Kidney glomerular epithelial cell (primary cell): ENCODE measurements around the gene PLB1.
A peak's percentile ranks its signal among the peaks of the same experiment; 100 is the strongest.

Source experiments
- DNase-seq: peaks from one replicate; lab custom pipeline; 2025; lab: John Stamatoyannopoulos, UW

PLB1 gene

DNA sequence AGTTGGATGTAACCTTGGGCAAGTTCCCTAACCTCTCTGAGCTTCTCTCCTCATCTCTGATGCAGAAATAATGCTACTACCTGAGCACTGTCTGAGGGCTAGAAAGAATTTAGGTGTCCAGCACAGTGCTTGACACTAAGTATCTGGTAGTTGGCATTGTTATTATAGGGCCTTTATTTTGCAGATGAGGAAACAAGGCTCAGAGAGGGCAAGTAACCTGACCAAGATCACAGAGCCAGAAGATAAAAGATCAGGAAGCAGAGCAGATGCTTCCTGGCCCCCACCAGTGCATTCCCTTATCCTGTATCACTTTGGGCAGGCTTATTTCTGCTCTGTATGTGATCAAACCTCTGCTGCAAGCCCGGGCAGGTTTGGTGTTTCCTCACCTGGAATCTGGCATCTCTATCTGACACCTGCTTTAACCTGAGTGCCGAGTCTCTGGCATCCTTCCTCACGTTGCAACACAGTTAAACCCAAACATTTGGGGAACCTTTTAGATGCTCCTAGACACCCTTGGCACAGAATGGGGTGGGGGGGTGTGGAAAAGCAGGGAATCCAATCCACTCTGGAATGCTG is 69.9 kb downstream of the PLB1 start:
- no peak for DNase-seq

DNA sequence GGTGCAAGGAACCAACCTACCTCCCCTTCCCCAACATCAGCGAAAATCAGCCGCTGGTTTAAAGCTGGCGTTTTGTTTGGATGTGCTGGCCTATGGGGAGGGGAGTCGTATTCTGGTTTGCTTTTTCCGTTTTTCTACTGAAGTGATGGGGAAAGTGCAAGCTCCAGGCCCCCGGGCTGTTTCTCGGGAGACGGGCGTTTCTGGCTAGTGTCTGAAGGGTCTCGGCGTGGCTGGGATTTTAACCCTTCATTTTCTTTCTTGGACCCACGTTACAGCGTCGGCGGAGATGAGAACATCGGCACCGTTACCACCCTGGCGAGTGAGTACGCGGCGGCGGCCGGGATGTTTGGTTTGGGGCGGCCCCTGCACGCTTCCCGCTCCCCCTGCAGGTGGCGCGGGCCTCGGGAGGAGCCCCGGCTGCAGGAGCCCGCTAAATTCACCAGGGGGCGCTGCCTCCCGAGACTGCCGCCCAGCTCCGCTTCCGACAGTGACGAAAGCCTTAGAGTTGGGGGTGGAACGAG is 70.7 kb downstream of the PLB1 start:
- DNase-seq, result peak; percentile 79

DNA sequence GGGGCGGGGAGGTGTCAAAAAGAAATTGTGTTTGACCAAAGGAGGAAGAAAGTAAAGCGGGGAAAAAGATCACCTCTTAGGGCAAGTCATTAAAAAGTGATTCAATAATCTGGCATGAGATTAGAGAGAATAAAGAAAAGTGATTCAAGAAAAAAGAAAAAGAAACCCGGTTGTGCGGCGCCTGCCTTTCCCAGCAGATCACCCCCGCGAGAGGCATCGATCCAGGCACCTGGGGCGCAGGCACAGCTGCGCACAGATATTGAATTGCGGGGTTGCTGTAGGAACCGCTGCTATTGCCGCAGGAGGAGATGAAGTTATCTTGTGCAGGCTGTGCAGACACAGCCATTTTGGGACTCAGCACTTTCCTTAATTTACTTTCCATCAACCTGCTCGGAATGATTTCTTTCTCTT is 71.2 kb downstream of the PLB1 start:
- no peak for DNase-seq

DNA sequence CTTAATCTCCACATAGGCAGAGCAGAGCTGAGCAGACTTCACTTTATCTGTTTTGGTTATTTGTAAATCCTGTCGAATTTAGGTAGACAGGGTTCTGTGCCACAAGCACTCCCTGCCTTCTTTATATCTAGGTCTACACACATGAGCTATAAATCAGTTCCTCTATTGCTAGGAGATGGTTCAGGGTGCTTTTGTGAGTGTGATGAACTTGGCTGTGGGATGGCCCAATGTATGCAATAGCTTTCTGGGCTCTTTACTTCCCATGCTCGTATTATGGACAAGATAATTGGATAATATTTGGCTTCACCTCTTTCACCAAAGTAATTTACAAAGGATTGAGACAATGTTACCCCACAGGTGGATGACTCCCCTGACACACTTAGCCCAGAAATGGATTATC is 72.2 kb downstream of the PLB1 start:
- no peak for DNase-seq

DNA sequence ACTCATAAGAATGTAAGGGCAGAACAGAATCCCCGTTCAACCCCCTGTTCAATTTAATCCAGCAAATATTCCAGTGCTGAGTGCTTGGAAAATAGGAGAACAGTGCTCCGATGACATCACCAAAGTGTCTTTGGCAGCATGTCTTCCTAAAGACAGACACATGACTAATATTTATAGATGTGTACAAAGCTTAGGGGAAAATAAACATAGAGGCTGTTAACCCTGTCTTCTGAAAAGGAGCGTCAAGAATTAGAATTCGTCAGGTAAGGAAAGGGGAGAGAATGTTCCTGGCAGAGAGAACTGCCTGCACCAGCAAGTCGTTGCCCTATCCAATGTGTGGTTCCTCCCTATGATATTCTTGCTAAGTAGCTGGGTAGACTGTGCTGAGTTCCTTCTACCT is 72.7 kb downstream of the PLB1 start:
- DNase-seq, result no peak

DNA sequence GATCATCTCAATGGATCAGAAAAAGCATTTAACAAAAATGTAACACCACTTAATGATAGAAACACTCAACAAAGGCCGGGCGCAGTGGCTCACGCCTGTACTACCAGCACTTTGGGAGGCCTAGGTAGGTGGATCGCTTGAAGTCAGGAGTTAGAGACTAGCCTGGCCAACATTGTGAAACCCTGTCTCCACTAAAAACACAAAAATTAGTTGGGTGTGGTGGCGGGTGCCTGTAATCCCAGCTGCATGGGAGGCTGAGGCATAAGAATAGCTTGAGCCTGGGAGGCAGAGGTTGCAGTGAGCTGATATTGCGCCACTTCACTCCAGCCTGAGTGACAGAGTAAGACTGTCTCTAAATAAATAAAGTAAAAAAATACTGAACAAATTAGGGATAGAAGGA is 74.6 kb downstream of the PLB1 start:
- DNase-seq, result no peak

DNA sequence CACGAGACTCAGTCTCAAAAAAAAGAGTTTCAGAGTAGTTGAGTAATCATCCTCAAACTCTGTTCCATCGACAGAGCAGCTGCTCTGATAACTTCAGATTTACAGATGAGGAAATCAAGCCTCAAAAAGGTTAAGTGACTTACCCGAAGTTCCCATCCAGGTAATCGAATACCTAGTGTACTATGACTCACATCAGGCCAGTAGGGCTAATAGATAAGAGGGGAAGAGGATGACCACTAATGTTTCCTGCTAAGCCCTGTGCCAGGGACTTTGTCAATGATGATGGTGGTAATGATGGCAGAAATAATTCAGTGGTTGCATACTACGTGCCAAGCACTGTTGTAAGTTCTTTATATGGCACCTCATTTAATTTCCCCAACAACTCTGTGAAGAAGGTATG is 80.9 kb downstream of the PLB1 start:
- DNase-seq, result no peak

DNA sequence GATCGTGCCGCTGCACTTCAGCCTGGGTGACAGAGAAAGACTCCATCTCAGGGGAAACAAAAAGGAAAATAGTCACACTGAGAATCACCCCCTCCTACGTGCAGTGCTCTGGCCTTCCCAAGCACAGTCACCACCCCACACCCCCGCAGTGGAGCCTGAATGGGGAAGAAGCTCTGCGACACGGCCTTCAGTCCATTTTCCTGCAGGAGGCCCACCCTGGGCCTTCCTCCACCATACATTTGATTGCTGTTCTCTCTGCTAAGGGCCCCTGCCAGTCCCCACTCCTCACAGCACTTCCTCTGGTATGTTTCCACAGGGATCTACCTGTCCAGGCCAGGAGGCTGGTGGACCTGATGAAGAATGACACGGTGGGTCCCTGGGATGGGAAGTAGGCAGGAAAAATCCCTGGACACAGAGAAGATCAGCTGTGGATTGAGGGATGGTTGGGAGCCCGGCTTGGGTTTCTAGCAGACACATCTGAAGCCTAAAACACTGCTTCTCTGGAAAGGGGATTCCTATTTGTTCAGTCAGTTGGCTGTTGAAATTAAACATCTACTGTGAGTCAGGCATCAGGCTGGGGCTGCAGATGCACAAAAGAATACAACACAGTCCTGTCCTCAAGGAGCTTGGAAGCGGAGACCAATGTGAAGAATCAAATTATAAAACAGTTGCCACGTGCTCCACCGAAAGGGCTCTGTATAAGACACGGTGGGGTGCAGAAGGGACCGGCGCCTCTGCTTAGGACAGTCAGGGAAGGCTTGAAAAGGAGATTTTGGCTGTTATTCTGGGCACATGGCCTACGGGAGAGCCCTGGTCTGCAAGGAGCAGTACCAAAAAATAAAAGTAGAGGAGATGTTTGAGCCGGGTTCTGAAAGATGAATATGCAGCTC is 82.2 kb downstream of the PLB1 start:
- DNase-seq, result no peak

DNA sequence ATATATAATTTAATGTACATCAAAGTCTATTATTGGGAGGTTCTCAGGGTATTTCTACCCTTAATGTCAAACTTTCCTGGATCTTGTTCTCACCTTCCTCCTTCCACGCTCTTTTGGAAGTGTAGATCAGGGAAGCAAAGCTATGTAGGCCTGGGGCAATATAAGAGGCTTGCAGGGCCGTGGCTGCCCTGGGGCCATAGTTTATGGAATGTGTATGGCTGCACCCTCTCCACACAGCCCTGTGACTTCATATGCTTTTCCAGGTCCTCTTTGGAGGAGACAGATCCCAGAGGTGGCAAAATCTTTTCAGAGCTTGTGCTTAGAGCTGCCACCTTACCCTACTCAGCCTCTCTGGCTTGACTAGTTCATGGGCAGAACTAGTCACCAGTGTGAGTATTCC is 82.9 kb downstream of the PLB1 start:
- no peak for DNase-seq

DNA sequence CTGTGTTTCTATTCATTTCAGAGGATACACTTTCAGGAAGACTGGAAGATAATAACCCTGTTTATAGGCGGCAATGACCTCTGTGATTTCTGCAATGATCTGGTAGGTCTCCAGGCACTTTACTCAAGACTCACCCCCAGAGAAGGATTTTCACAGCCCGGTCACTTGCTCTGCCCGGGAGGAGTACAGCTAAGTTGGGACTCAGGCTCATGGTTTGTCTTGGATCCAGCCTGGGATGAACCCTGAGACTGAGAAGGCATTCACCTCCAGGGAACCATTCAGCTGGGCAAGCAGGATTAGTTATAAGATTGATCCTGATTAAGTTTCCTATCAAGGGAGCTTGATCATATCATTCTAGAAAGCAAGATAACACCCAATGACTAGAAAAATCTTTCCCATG is 83.7 kb downstream of the PLB1 start:
- no peak for DNase-seq

DNA sequence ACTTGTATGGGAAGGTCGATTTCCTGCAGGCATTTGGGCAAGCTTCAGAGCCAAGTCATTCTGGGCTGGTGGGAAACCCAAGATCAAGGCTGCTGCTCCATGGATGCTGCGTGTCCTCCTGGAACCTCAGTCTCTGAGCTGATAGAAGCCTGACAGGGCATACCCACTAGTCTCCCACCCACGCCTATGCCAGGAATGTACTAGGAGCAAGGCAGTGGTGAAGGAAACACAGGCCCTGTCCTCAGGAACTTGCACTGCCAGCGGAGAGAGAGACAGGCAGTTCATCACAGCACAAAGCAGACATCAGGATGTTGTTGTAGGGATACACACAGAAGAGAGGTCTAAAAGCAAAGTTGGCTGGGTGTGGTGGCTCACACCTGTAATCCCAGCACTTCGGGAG is 84.2 kb downstream of the PLB1 start:
- DNase-seq, result no peak

DNA sequence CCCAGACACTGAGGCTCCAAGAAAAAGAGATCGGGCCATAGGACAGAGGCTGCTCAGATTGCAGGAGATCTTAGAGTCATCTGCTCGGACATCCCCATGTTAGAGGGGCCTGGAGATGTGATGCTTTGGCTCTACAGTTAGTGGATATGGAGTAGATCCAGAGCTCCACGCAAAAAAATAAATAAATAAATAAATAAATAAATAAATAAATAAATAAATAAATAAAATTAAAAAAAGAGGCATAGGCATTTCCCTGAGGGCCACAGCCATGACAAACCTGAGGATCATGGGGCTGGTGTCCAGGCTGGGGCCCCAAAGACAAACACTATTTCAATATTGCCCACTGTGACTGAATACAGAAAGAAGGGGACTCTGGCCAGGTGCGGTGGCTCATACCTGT is 85.5 kb downstream of the PLB1 start:
- DNase-seq, result no peak

DNA sequence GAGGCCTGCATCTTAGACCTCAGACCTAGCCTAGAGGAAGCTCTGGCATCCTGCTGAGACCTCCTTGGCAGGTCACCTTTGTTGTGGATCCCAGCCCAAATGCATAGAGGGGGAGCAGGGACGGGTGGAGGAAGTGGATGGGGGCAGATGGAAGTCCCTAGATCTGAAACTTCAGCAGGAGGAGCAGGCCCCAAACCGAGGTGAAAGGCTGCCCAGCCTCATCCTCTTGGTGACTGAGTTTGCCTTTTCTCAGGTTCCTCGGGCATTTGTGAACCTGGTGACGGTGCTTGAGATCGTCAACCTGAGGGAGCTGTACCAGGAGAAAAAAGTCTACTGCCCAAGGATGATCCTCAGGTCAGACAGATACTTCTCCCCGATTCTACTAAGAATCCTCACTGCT is 86.3 kb downstream of the PLB1 start:
- DNase-seq, result no peak

DNA sequence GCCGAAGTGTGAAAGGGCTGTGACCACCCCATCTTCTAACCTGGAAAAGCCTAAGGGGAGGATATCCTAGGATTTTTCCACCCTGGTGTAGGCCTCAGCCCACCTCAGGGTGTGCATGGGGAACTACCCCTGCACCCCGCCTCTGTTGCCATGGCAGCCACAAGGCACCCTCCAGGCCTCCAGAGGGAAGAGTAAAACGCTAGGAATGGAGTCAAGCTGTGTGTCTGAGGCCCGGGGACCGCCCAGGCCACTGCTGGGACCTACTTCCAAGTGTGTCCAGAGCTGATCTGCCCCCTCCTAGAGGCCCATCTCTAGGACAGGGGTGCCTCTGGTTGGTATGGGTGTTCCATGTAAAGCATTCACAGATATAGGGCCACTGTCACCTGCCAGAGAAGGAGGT is 86.7 kb downstream of the PLB1 start:
- DNase-seq, result no peak

DNA sequence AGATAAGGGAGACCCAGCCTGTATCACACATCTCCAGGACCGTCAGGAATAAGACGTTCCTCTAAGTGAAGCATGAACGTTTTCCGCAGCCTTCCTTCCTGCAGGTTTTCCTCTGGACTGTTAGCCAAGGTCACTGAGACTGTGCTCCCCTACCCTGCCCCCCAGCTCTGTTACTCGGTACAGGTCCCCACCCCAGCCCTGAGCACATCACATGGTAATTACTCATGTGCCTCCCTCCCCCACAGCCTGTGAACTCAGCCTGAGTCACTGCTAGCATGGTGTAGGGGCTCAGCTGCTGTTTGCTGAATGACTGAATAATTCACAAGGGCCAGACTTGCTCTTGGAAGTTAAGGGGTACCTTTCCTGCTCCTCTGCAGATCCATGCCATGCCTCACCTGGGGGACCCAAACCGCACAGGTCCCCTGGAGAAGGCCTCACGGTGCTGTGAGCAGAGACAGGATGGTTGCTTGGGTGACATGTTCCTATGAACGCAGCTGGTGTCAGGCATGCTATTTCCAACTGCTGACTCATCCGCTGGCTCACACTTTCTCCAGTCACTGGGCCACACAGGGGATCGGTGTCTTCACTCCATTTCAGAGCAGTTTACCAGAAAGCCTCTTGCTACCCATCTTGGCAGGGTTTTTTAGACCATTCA is 88.2 kb downstream of the PLB1 start:
- peak; percentile 93 for DNase-seq

DNA sequence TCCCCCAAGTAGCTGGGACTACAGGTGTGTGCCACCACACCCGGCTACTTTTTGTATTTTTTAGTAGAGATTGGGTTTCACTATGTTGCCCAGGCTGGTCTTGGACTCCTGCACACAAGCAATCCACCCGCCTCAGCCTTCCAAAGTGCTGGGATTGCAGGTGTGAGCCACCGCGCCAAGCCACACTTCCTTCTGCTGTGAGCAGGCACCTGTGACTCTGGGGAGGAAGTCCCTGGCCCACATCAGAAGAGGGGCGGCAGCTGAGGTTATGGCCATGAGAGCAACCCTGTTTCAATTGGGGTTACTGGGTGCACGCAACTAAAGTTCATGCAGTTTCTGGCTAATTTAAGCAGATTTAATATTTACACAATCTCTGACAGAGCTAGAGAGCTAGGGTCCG is 91.0 kb downstream of the PLB1 start:
- DNase-seq, result no peak

DNA sequence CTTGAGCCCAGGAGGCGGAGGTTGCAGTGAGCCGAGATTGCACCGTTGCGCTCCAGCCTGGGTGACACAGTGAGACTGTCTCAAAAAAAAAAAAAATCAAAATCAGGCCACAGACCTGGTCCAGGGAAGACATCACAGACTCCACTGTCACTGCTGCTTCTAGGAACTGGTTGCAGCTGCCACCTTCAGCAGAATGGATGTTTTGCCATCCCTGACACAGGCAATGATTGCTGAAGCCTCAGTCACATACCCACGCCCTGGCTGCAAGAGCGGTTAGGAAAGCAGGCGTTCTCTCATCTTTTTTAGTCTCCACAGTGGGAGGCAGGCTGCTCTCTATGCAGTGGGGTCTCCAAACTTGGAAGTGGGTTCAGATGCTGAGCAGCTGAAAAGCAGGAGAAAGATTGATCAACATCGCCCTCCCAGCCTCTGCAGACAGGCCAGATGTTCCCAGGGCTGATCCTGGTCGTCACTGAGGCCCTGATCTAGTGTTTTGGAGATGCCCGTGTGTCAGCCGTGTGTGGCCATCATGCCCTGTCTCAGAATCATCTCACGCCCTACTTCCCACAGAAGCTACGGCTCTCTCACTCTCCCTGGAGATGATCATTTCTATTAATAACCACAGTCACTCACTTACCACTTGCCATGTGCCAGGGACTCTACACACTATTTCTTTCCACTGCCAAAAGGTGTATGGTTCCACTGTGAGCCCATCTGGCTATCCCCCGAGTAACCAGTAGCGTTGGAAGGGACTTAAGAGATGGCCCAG is 91.8 kb downstream of the PLB1 start:
- no peak for DNase-seq

DNA sequence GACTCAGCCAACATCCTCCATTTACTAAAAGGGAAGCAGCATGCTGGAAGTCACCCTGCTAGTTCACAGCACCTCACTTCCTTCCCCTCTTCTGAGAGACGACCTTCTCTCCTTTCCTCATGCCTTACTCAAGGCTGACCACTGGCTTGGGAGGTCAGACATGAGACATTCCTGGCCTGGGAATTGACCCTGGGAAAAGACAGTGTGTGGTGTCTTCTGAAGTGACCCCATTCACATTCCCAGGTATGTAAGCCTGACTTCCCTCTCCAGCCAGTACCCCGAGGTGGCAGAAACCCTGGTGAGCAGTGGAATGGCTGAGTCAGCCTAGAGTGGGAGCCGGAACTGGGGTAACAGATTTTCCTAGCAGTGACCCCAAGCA is 92.4 kb downstream of the PLB1 start:
- DNase-seq, result no peak

DNA sequence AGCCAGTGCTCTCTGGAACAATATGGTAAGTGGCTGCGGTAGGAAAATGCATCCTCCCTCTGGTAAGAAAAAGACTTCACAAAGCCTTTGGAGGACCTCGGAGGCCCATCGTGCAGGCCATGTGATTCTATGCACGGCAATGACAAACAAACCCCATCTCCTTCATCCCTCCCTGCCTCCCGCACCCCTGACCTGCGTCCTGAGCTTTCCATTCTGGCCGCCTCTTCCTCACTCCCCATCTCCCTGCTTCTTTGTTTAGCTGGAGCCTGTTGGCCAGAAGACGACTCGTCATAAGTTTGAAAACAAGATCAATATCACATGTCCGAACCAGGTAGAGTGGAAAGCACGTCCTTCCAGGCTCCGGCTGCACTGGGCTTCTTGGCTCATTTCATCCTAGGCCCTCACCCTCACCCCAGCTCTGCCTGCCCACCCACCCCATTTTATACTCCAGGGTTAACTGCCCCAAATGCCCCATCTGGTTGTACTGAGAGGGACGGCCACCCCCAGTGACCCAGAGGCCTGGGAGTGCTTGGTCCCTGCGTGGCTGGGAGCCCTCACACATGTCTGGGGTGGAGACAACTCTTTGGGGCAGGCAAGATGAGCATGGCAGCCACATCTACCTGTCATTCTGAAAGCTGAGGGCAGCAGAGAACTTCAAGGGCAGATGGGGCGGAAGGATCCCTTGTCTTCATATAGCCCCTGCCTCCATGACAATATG is 94.0 kb downstream of the PLB1 start:
- DNase-seq, result no peak

DNA sequence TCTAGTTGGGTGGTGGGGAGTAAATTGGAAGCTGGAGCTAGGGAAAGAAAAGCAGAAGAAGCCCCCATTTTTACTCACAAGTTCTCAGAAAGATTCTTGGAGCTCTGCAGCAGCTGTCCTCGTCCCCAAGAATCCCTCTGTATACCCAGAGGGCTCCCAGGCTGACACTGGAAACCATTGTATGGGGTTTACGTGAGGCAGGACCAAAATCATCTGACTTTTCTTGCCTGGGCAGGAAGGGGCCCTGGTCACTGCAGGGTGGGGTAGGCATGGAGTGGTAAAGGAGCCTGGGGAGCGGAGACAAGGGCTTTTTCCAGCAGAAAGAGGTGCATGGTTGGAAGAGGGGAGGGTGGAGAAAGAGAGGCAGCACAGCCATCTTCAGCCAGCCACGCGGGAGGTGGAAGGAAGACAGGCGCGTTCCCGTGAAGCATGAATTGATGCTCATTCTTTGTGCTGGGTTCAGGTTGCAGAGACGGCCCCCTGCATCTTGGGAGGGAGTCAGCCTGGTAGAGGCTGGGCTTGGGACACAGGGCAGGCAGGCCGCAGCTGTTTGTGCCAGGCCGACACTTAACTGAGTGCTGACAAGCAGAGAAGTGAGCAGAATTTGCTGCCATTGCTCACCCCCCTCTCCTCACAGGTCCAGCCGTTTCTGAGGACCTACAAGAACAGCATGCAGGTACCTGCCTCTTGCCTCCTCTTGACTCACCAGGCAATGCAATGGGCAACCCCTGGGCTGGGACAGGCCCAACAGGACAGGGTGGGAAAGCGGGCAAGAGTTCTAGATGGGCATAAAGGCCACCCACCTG is 94.8 kb downstream of the PLB1 start:
- DNase-seq, result no peak
